Measurements from ENCODE around the gene NAA10.

DNA sequence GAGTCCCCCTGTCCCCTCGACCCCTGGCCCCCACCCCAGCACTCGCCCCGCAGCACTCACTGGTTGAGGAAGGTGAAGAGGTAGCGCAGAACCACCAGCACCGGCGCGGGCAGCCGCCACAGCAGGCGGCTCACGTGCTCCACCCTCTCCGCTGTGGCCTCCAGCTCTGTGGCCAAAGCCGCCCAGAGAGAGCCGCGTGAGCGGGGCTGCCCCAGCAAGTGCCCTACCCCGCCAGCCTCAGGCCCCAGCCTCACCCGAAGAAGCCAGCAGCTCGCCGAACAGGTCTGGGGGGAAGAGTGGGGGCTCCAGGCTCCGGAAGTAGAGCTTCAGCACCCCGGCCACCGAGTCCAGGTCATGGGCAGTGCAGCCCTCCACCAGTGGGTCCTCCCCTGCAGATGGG is 24.4 kb downstream of the NAA10 start:
- TF ChIP-seq CTCF (IDR thresholded peaks at IDR 0.05 in 8 of 11, conservative IDR thresholded peaks at IDR 0.05 in 3 of 11) (no peak), POLR2A (IDR thresholded peaks at IDR 0.05) (no peak)

All from spleen (tissue), 7 donors.